K562 (cell line): ENCODE data around the gene TBC1D1. TPM values are rescaled to one million over a fixed set of nuclear protein-coding genes. Genes with fewer than 3 reads are reported as not detected.

Source experiments
- ATAC-seq: fragments of 200-7000 bp; cut with Tn5 transposase; 3 replicates; pipeline ENCODE4 v1.9.1; 2020; ENCODE audit warnings: moderate library complexity
- BruUV-seq: library from RNA; stranded (reverse); fragments of 400-500 nt; replicated peaks from 2 replicates; lab custom pipeline; 2021; lab: Mats Ljungman, UMichigan
- CTCF ChIA-PET: fragments of 300-600 bp; formaldehyde crosslinking; extraction: SDS; loops from one replicate; lab custom pipeline; 2021; ENCODE audit warnings: low intra/inter-chr PET ratio; lab: Yijun Ruan, JAX
- POLR2A ChIA-PET: fragments of 300-600, 350-650 bp; sonication (Branson Sonifier 250); formaldehyde crosslinking; extraction: SDS; loops from one replicate; lab custom pipeline; 2021; ENCODE audit warnings: antibody characterized with exemption, inconsistent platforms; lab: Yijun Ruan, JAX
- DNase-seq, 4 experiments: peaks; one replicate each; pipeline versions ENCODE4 v3.0.0 to v3.0.0-alpha.2; 2011 to 2018; ENCODE audit warnings: low spot score in 3 of 4, mixed read lengths in 3 of 4; ENCODE audit errors: extremely low read depth in 1 of 4
- FAIRE-seq: peaks from 2 replicates; lab custom pipeline; 2011; peaks lifted over from hg19 to GRCh38; lab: Jason Lieb, UNC
- H2AFZ ChIP-seq: 2 replicates; pipeline ENCODE4 v1.6.0; 2011; ENCODE audit warnings: low read depth, low read length, control low read depth, inconsistent platforms
- H3K27ac ChIP-seq: fragments of 200-600 bp; 3 replicates; pipeline ENCODE4 v1.8.0; 2011; ENCODE audit warnings: low read depth, mild to moderate bottlenecking, control low read depth, inconsistent platforms, low read length, moderate library complexity, mixed read lengths; ENCODE audit errors: extremely low read depth
- H3K27me3 ChIP-seq, 2 experiments: fragments of 300-600 bp in 1 of 2; 2 replicates in 1 of 2; 3 replicates in 1 of 2; pipeline versions ENCODE4 v1.6.0 to v1.8.0; 2011; ENCODE audit warnings: inconsistent platforms in 2 of 2, low read length in 2 of 2, mild to moderate bottlenecking in 1 of 2, mixed read lengths in 1 of 2, moderate library complexity in 1 of 2; ENCODE audit not compliant: control insufficient read depth in 2 of 2, insufficient read depth in 2 of 2
- H3K36me3 ChIP-seq: fragments of 300-600 bp; 3 replicates; pipeline ENCODE4 v1.8.0; 2011; ENCODE audit warnings: mild to moderate bottlenecking, low read length, inconsistent platforms; ENCODE audit not compliant: control insufficient read depth, insufficient read depth
- H3K4me1 ChIP-seq, 2 experiments: fragments of 200-600 bp in 1 of 2; replicated peaks in 1 of 2; 2 replicates in 1 of 2; 3 replicates in 1 of 2; pipeline versions ENCODE4 v1.5.1 to v1.8.0; 2011; ENCODE audit warnings: inconsistent platforms in 2 of 2, low read length in 2 of 2, mild to moderate bottlenecking in 1 of 2, mixed read lengths in 1 of 2, moderate library complexity in 1 of 2; ENCODE audit not compliant: control insufficient read depth in 2 of 2, insufficient read depth in 2 of 2
- H3K4me2 ChIP-seq: 2 replicates; pipeline ENCODE4 v1.6.1; 2011; ENCODE audit warnings: low read length, control low read depth, inconsistent platforms, mixed read lengths; ENCODE audit not compliant: insufficient read depth
- H3K4me3 ChIP-seq: fragments of 200-600 bp; sonication (generic), shearing (Covaris generic); 2 replicates; pipeline ENCODE4 v1.5.1; 2016; ENCODE audit warnings: control low read depth, inconsistent platforms
- H3K79me2 ChIP-seq: fragments of 200-600 bp; 3 replicates; pipeline ENCODE4 v1.8.0; 2011; ENCODE audit warnings: low read length, inconsistent platforms; ENCODE audit not compliant: control insufficient read depth, insufficient read depth
- H3K9ac ChIP-seq, 2 experiments: 2 replicates each; pipeline versions ENCODE4 v1.6.0 to v1.6.1; 2011; ENCODE audit warnings: low read depth in 2 of 2, low read length in 2 of 2, control low read depth in 1 of 2, inconsistent platforms in 1 of 2, mild to moderate bottlenecking in 1 of 2, mixed read lengths in 1 of 2; ENCODE audit not compliant: insufficient read depth in 1 of 2
- H3K9me1 ChIP-seq: one replicate; pipeline ENCODE4 v1.6.0; 2011; ENCODE audit warnings: inconsistent platforms, mild to moderate bottlenecking, low read length, moderate library complexity; ENCODE audit not compliant: control insufficient read depth, insufficient read depth
- H3K9me3 ChIP-seq: replicated peaks from 2 replicates; pipeline ENCODE4 v1.5.1; 2011; ENCODE audit warnings: low read depth, low read length, inconsistent platforms; ENCODE audit not compliant: control insufficient read depth, insufficient read depth
- H4K20me1 ChIP-seq: replicated peaks from 2 replicates; pipeline ENCODE4 v1.6.1; 2011; ENCODE audit warnings: low read length, inconsistent platforms, mixed read lengths; ENCODE audit not compliant: control insufficient read depth, insufficient read depth
- HLTF ChIP-seq: fragments of 450-650 bp; IDR thresholded peaks from 2 replicates; pipeline ENCODE4 v1.6.1; 2016
- NFIC ChIP-seq: fragments of 450-650 bp; IDR thresholded peaks from 2 replicates; pipeline ENCODE4 v1.6.1; 2017; ENCODE audit warnings: mild to moderate bottlenecking, inconsistent platforms
- POLR3A ChIP-seq: IDR thresholded peaks from 2 replicates; pipeline ENCODE4 v1.6.1; 2011; ENCODE audit warnings: borderline replicate concordance, mild to moderate bottlenecking, moderate library complexity; ENCODE audit not compliant: insufficient read length, insufficient read depth; ENCODE audit errors: extremely low read depth
- TAF1 ChIP-seq: IDR thresholded peaks from 2 replicates; pipeline ENCODE4 v1.6.1; 2011; ENCODE audit warnings: mild to moderate bottlenecking, low read length, moderate library complexity; ENCODE audit not compliant: insufficient read depth, control insufficient read depth, severe bottlenecking; ENCODE audit errors: extremely low read depth
- ZBTB8A ChIP-seq: fragments of 450-650 bp; IDR thresholded peaks from 2 replicates; pipeline ENCODE4 v1.6.1; 2018; ENCODE audit warnings: mild to moderate bottlenecking, moderate library complexity; ENCODE audit not compliant: partially characterized antibody
- WGBS: fragments of 100-300 bp; shearing (Covaris generic); methylation state at CpG from one replicate; pipeline ENCODE4 v1.1.6; 2016; ENCODE audit warnings: low coverage, mixed read lengths; ENCODE audit not compliant: insufficient coverage; ENCODE audit errors: missing lambda C conversion rate; 5-methylcytosine and 5-hydroxymethylcytosine counted together
- in situ Hi-C: fragments of 300-500 bp; cut with MboI; formaldehyde crosslinking; loops from 4 replicates; pipeline ENCODE4 v1.15.0; 2018; ENCODE audit warnings: inconsistent platforms, mixed read lengths
- intact Hi-C: fragments of 100-400 bp; cut with micrococcal nuclease; formaldehyde crosslinking; loops from 2 replicates; pipeline ENCODE4 v1.14.2; 2022
- polyA plus RNA-seq, 8 experiments: library from polyadenylated mRNA; depleted of rRNA in 4 of 8; stranded (reverse) in 5 of 8; unstranded in 3 of 8; fragments of >200 nt; fragmentation: Nextera tagmentation in 2 of 8; fragmentation: Illumina TruSeq in 1 of 8; extraction: Ambion mirVana in 2 of 8; extraction: Trizol in 1 of 8; gene quantifications; 2 replicates each; pipeline versions ENCODE4 v1.2.1 to v1.2.3, GENCODE V29; 2011 to 2014; ENCODE audit warnings: inconsistent platforms in 1 of 8, missing spikeins in 1 of 8
- total RNA-seq, 7 experiments: library from RNA; depleted of rRNA in 6 of 7; stranded (reverse); fragments of >200 nt in 6 of 7; fragmentation: Illumina TruSeq in 2 of 7; extraction: Trizol in 2 of 7; gene quantifications; 2 replicates each; pipeline versions ENCODE4 v1.2.1 to v1.2.3, GENCODE V29; 2011 to 2021; ENCODE audit warnings: low replicate concordance in 1 of 7
- TF ChIP-seq, protein P1 (sequence below): fragments of 450-650 bp; IDR thresholded peaks from 2 replicates; pipeline ENCODE4 v1.6.1; 2014; ENCODE audit warnings: low read depth, mild to moderate bottlenecking, moderate library complexity, borderline replicate concordance
- TF ChIP-seq, protein P2 (sequence below): fragments of 450-650 bp; IDR thresholded peaks from 2 replicates; pipeline ENCODE4 v1.6.1; 2016; ENCODE audit warnings: missing biosample characterization, missing genetic modification characterization
- TF ChIP-seq, protein P3 (sequence below), 2 experiments: IDR thresholded peaks; 2 replicates each; pipeline ENCODE4 v1.6.1; 2012; ENCODE audit warnings: improper control_type of control experiment in 2 of 2, low read depth in 2 of 2, low read length in 2 of 2, borderline replicate concordance in 1 of 2

Gene TBC1D1
- total and polyA plus RNA-seq, 9 of the 15 experiments (the other 6 are each of a cell fraction or from before 2014, with no cell fraction given): 0.59 to 14.2 (median 8.8) TPM

DNA sequence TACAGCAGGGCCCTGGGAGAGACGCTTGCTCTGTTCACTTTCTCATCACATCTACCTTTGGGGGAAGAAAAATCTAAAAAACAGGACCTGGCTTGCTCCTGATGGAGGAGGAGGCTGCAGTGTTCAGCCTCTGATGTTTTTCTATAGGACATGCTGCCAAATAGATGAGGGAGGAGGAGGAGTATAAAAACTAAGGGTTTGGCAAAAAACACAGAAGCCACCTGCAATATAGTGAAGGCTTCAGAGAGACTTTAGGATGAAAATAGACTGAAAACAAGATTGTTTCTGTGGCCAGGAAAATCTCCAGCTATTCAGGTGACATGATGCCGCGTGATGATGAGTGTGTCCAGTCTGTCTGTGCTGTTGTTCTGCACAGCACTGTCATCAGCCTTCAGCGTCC lies 229.9 kb downstream of the TBC1D1 start:
- DNase-seq (no peak), FAIRE-seq (no peak), ATAC-seq (no peak)
- no TSS peak for BruUV-seq
- in situ Hi-C loops (no loop called here), intact Hi-C loops (no loop called here)
- H3K27me3 ChIP-seq: peaks cover 2 to 19% of the 10 kb centered on the region in 2 experiments; a peak in 3 of 5 replicates
- H2AFZ ChIP-seq: no peak overlapping the region
- no peak overlapping the region for H3K27ac ChIP-seq
- H3K4me2 ChIP-seq: no peak overlapping the region
- H4K20me1 ChIP-seq: no peaks in the 10 kb centered on the region
- ChIA-PET CTCF (no interaction called here), POLR2A (interaction anchor here (1.0 kb wide), 1 partner anchor 9 kb away, joined by 3 read pairs; no protein-coding TSS in a partner anchor)
- H3K4me3 ChIP-seq: no peak overlapping the region
- H3K9me1 ChIP-seq: no peaks in the 10 kb centered on the region
- H3K4me1 ChIP-seq: no peaks in the 10 kb centered on the region
- no peaks in the 10 kb centered on the region for H3K9me3 ChIP-seq
- WGBS: 9% methylated on average over 4 of the region's 4 CpGs
- H3K79me2 ChIP-seq: no peaks in the 10 kb centered on the region
- TF ChIP-seq, protein P1, sequence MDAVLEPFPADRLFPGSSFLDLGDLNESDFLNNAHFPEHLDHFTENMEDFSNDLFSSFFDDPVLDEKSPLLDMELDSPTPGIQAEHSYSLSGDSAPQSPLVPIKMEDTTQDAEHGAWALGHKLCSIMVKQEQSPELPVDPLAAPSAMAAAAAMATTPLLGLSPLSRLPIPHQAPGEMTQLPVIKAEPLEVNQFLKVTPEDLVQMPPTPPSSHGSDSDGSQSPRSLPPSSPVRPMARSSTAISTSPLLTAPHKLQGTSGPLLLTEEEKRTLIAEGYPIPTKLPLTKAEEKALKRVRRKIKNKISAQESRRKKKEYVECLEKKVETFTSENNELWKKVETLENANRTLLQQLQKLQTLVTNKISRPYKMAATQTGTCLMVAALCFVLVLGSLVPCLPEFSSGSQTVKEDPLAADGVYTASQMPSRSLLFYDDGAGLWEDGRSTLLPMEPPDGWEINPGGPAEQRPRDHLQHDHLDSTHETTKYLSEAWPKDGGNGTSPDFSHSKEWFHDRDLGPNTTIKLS: no peak
- no peak for TF ChIP-seq ZBTB8A
- no peak for TF ChIP-seq TAF1
- TF ChIP-seq, protein P2, sequence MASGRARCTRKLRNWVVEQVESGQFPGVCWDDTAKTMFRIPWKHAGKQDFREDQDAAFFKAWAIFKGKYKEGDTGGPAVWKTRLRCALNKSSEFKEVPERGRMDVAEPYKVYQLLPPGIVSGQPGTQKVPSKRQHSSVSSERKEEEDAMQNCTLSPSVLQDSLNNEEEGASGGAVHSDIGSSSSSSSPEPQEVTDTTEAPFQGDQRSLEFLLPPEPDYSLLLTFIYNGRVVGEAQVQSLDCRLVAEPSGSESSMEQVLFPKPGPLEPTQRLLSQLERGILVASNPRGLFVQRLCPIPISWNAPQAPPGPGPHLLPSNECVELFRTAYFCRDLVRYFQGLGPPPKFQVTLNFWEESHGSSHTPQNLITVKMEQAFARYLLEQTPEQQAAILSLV (tag): no peak
- no peak for TF ChIP-seq NFIC
- TF ChIP-seq, protein P3, sequence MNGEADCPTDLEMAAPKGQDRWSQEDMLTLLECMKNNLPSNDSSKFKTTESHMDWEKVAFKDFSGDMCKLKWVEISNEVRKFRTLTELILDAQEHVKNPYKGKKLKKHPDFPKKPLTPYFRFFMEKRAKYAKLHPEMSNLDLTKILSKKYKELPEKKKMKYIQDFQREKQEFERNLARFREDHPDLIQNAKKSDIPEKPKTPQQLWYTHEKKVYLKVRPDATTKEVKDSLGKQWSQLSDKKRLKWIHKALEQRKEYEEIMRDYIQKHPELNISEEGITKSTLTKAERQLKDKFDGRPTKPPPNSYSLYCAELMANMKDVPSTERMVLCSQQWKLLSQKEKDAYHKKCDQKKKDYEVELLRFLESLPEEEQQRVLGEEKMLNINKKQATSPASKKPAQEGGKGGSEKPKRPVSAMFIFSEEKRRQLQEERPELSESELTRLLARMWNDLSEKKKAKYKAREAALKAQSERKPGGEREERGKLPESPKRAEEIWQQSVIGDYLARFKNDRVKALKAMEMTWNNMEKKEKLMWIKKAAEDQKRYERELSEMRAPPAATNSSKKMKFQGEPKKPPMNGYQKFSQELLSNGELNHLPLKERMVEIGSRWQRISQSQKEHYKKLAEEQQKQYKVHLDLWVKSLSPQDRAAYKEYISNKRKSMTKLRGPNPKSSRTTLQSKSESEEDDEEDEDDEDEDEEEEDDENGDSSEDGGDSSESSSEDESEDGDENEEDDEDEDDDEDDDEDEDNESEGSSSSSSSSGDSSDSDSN (IDR thresholded peaks at IDR 0.05; ENCODE audit: borderline replicate concordance in 1 of 2, low read depth in 2 of 2, low read length in 2 of 2): no peak
- TF ChIP-seq HLTF: no peak
- no peak for TF ChIP-seq POLR3A
- H3K9ac ChIP-seq: no peak overlapping the region
- H3K36me3 ChIP-seq: no peaks in the 10 kb centered on the region
